Measurements from ENCODE around the gene CAPN14.

Gene CAPN14

DNA sequence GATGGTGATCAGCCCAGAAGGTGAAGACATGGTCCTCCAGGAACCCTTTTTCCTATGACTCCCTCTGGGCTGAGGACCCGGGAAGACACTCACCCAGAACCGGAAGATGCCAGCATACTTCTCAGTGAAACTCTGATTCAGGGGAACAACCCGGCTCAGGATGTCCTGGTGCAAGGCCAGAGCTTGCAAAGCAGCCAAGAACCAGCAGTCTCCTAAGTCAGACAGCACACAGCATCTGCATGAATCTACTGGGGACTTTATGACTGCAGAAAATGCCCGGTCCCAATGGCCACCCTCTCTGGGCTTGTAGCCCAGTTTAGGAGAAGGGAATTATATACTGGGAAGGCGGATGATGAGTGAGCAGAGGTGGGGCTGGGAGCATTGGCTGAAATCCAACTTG, 15.3 kb downstream of the CAPN14 start:
- no peak for TF ChIP-seq ZFX (IDR thresholded peaks at IDR 0.05)
- TF ChIP-seq, protein P1, sequence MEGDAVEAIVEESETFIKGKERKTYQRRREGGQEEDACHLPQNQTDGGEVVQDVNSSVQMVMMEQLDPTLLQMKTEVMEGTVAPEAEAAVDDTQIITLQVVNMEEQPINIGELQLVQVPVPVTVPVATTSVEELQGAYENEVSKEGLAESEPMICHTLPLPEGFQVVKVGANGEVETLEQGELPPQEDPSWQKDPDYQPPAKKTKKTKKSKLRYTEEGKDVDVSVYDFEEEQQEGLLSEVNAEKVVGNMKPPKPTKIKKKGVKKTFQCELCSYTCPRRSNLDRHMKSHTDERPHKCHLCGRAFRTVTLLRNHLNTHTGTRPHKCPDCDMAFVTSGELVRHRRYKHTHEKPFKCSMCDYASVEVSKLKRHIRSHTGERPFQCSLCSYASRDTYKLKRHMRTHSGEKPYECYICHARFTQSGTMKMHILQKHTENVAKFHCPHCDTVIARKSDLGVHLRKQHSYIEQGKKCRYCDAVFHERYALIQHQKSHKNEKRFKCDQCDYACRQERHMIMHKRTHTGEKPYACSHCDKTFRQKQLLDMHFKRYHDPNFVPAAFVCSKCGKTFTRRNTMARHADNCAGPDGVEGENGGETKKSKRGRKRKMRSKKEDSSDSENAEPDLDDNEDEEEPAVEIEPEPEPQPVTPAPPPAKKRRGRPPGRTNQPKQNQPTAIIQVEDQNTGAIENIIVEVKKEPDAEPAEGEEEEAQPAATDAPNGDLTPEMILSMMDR (conservative IDR thresholded peaks at IDR 0.05): no peak
- no peak overlapping the region for H3K27ac ChIP-seq

DNA sequence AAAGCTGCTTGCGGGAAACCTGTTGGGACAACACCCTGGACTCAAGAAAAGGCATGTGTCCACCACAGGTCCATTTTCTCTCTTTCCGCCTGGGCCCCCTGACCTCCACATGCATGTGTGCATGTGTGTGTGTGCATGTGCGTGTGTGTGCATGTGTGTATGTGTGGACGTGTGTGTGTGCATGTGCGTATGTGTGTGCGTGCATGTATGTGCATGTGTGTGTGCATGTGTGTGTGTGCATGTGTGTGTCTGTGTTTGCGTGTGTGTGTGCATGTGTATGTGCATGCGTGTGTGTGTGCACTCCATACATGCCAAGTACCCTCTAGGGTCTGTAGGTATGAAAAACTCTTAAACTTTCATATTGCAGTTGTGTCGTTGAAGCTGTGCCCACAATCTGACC, 16.3 kb downstream of the CAPN14 start:
- TF ChIP-seq ZFX (IDR thresholded peaks at IDR 0.05): no peak
- TF ChIP-seq, protein P1 (conservative IDR thresholded peaks at IDR 0.05): no peak
- no peak overlapping the region for H3K27ac ChIP-seq

DNA sequence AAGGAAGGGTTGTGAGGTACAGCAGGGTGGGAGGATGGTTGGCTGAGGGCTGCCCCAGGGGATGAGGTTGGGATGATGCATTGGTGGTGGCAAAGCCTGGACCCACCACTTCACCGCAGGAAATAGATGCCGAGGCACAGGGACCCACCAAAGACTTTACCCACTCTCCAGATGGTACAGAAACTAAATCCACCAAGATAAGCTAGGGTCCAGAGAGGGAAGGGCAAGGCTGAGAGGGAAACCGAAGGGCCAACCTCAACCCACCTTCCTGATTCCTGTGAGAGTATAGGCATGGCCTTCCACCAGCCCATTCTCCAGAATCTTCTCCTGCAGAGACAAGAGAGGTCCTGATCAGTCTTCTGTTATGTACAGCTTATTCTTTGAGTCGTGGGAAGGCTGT, 18.1 kb downstream of the CAPN14 start:
- no peak for TF ChIP-seq ZFX (IDR thresholded peaks at IDR 0.05)
- TF ChIP-seq, protein P1 (conservative IDR thresholded peaks at IDR 0.05): no peak

DNA sequence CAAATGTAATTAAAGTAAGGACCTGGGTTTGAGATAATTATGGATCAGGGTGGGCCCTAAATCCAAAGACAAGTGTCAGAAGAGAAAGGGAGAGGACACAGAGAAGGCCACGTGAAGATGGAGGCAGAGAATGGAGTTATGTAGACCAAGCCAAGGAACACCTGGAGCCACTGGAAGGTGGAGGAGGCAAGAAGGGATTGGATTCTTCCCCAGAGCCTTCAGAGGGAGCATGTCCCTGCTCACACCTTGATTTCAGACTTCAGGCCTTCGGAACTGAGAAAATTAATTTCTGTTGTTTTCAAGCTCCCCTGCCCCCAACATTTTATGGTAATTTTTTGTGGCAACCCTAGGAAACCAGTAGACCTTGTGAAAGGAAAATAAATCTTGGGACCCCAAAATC, 19.6 kb downstream of the CAPN14 start:
- no peak overlapping the region for H3K27ac ChIP-seq
- TF ChIP-seq ZFX (IDR thresholded peaks at IDR 0.05): no peak
- TF ChIP-seq, protein P1 (conservative IDR thresholded peaks at IDR 0.05): no peak

More for the DNA sequence above, 18.1 kb downstream of the CAPN14 start:
- H3K27ac ChIP-seq: no peak overlapping the region

DNA sequence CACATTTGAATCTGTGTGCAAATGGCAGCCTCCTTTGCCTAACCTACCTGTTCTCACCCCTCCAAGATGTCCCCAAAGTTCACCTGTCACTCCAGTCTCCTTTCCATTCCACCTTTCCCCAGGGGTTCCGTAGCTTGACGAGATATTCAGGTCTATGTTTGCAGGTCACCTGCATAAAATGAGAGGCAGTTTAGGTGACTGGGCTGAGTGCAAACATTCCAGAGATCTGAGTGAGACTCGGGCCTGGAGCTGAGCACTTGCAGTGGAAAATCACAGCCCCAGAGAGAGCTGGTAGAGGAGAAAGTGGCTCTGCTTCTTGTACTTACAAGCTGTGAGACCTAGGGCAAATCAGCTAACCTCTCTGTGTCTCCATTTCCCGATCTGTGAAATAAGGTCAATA, 20.1 kb downstream of the CAPN14 start:
- H3K27ac ChIP-seq: no peak overlapping the region
- TF ChIP-seq ZFX (IDR thresholded peaks at IDR 0.05): no peak
- TF ChIP-seq, protein P1 (conservative IDR thresholded peaks at IDR 0.05): no peak

DNA sequence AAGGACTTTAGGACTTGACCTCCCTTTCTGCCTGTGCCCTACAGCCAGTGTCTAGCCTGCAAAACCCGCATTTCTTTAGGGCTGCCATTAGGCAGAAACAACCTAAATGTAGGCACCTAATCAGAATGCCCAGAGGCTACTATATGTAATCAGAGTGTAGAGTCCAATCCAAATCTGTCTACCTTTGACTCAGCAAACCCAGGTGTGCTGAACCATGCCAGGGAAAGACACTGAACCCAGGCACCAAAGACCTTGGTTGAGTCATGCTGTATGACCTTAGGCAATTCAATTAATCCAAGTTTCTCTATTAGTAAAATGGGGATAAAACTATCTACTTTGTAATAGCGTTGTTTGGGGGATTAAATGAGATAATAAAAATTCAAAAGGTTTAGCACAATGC, 20.7 kb downstream of the CAPN14 start:
- H3K27ac ChIP-seq: no peak overlapping the region
- TF ChIP-seq, protein P1 (conservative IDR thresholded peaks at IDR 0.05): no peak
- no peak for TF ChIP-seq ZFX (IDR thresholded peaks at IDR 0.05)

DNA sequence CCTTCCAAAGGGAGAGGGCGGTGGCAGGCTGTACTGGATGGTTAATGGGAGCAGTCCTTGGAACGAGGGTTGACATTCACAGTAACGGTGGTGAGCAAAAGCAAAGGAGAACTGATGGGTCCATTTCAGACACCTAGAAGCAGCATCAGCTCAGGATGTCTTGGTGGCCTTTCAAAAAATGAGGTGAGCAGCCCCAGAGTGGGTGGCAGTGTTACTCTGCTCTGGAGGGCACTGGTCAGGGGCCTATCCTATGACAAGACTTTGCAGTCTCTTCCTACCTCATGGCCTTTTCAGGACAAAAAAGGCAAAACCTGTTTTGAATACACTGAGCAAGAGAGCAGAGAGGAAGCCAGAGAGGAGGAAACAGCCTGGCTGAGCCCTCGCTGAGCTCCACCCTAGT, 23.5 kb downstream of the CAPN14 start:
- TF ChIP-seq ZFX (IDR thresholded peaks at IDR 0.05): no peak
- TF ChIP-seq, protein P1 (conservative IDR thresholded peaks at IDR 0.05): no peak
- no peak overlapping the region for H3K27ac ChIP-seq

All from C4-2B (cell line).